BLaER1 treated with 17β-estradiol and CSF1 and Interleukin-3, amounts not matched to agents 10 nM and 100 nM (cell line): ENCODE results near the gene GJD3.

Experiments used
- H3K27ac ChIP-seq, 11 experiments: shearing (Covaris generic); formaldehyde crosslinking; 2 replicates each; pipeline ENCODE4 v1.8.1; 2022
- H3K27me3 ChIP-seq, 11 experiments: shearing (Covaris generic); formaldehyde crosslinking; 2 replicates each; pipeline ENCODE4 v1.8.1; 2022
- H3K36me3 ChIP-seq, 11 experiments: shearing (Covaris generic); formaldehyde crosslinking; 2 replicates each; pipeline ENCODE4 v1.8.1; 2022
- H3K4me1 ChIP-seq, 10 experiments: shearing (Covaris generic); formaldehyde crosslinking; 2 replicates each; pipeline ENCODE4 v1.8.1; 2022
- H3K4me2 ChIP-seq, 11 experiments: shearing (Covaris generic); formaldehyde crosslinking; 2 replicates each; pipeline ENCODE4 v1.8.1; 2022
- H3K4me3 ChIP-seq, 10 experiments: shearing (Covaris generic); formaldehyde crosslinking; 2 replicates each; pipeline ENCODE4 v1.8.1; 2022
- H3K9ac ChIP-seq, 11 experiments: shearing (Covaris generic); formaldehyde crosslinking; 2 replicates each; pipeline ENCODE4 v1.8.1; 2022
- H3K9me3 ChIP-seq, 11 experiments: shearing (Covaris generic); formaldehyde crosslinking; replicated peaks in 1 of 11; 2 replicates each; pipeline ENCODE4 v1.8.1; 2022
- H4K20me1 ChIP-seq, 11 experiments: shearing (Covaris generic); formaldehyde crosslinking; 2 replicates each; pipeline ENCODE4 v1.8.1; 2022
- Cebpa-rat ChIP-seq, 11 experiments: shearing (Covaris generic); IDR thresholded peaks; 2 replicates each; pipeline ENCODE4 v1.8.1; 2022

Gene GJD3

DNA sequence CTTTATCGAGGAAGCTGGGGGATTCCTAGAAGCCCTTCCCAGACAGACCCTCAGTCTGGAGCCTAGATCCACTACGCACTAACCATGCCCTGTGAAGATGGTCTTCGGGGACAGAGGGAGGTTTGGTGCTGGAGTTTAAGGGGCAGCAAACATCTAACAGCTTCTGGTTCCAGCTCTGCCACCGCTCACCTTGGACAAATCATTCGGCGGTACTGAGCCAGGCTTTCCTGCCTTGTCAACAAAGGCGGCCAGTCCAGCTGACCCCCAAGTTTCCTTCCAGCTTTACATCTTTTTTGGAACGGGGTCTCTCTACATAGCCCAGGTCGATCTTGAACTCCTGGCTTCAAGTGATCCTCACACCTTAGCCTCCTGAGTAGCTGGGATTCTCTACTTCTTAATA, 369 bp upstream of the GJD3 start:
- H3K4me3 ChIP-seq, result no peak overlapping the region
- H3K27ac ChIP-seq, result no peak overlapping the region

DNA sequence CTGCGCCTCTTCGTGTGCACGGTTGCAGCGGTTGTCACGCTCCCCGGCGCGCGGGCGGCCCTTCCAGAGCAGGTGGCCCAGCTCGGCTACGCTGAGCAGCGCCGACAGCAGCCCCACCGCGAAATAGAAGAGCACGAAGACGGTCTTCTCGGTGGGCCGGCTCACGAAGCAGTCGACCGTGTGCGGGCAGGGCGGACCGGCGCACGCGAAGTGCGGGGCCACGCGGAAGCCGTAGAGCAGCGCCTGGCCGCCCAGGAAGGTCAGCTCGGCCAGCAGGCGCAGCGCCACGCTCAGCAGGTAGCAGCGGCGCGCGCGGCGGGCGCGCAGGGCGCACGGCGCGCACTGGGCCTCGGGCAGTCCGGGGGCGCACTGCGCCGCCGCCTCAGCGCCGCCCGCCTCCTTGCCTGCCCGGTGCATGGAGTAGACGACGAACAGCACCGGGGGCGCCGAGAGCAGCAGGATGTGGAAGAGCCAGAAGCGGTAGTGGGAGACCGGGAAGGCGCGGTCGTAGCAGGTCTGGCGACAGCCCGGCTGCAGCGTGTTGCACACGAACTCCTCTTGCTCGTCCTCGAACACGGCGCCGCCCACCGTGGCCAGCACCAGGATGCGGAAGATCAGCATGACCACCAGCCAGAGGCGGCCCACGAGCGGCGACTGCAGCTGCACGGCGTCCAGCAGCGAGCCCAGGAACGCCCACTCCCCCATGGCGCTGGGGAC, 1.3 kb downstream of the GJD3 start:
- Histone ChIP-seq H3K36me3 (no peaks in the 10 kb centered on the region), H3K27me3 (peaks cover 12 to 25% (median 22%) of the 10 kb centered on the region in 11 experiments; a peak in 21 of 22 replicates), H3K4me3 (peak overlapping the region; percentile 64 to 78 (median 73)), H4K20me1 (peaks cover 0 to 6% (median 0%) of the 10 kb centered on the region in 11 experiments; a peak in 2 of 22 replicates), H3K9ac (peak overlapping the region; percentile 67 to 91 (median 81)), H3K9me3 (no peaks in the 10 kb centered on the region), H3K27ac (peak overlapping the region; percentile 60 to 80 (median 68); a peak in 21 of 22 replicates), H3K4me1 (peaks cover 33 to 61% (median 46%) of the 10 kb centered on the region in 10 experiments), H3K4me2 (peak overlapping the region; percentile 84 to 100 (median 100))
- no peak for TF ChIP-seq Cebpa-rat (IDR thresholded peaks at IDR 0.05)

More for the DNA sequence above, 369 bp upstream of the GJD3 start:
- Histone ChIP-seq H3K4me2 (peak overlapping the region in 4 of 11 experiments; percentile 84 to 100 (median 94); a peak in 7 of 22 replicates), H3K9me3 (no peaks in the 10 kb centered on the region), H3K27me3 (peaks cover 12 to 25% (median 22%) of the 10 kb centered on the region in 11 experiments; a peak in 21 of 22 replicates), H3K9ac (peak overlapping the region in 1 of 11 experiments; percentile 10; a peak in 1 of 22 replicates), H4K20me1 (peaks cover 0 to 6% (median 0%) of the 10 kb centered on the region in 11 experiments; a peak in 2 of 22 replicates), H3K4me1 (peaks cover 21 to 52% (median 33%) of the 10 kb centered on the region in 10 experiments), H3K36me3 (no peaks in the 10 kb centered on the region)
- TF ChIP-seq Cebpa-rat (IDR thresholded peaks at IDR 0.05), result no peak

- peak overlapping the region; percentile 84 to 100 (median 100) for H3K4me2 ChIP-seq
- peak overlapping the region; percentile 60 to 80 (median 68); a peak in 21 of 22 replicates for H3K27ac ChIP-seq
- H3K4me1 ChIP-seq, result peaks cover 33 to 66% (median 50%) of the 10 kb centered on the region in 10 experiments
- H3K9ac ChIP-seq, result peak overlapping the region; percentile 67 to 91 (median 81)
- no peaks in the 10 kb centered on the region for H3K9me3 ChIP-seq
- peaks cover 12 to 25% (median 22%) of the 10 kb centered on the region in 11 experiments; a peak in 21 of 22 replicates for H3K27me3 ChIP-seq
- TF ChIP-seq Cebpa-rat (IDR thresholded peaks at IDR 0.05), result no peak
- peak overlapping the region; percentile 64 to 78 (median 73) for H3K4me3 ChIP-seq
- H3K36me3 ChIP-seq, result no peaks in the 10 kb centered on the region
- peaks cover 0 to 10% (median 0%) of the 10 kb centered on the region in 11 experiments; a peak in 2 of 22 replicates for H4K20me1 ChIP-seq
These were observed 1.8 kb downstream of the GJD3 start for GRCh38 chr17:40362696-40363110.

GRCh38 chr17:40361925-40362695, 2.4 kb downstream of the GJD3 start:
- Histone ChIP-seq H3K27me3 (peaks cover 12 to 25% (median 22%) of the 10 kb centered on the region in 11 experiments; a peak in 21 of 22 replicates), H3K4me3 (peak overlapping the region; percentile 64 to 78 (median 73)), H3K36me3 (peaks cover 0 to under 1% (median 0%) of the 10 kb centered on the region in 11 experiments; a peak in 2 of 22 replicates), H3K9me3 (no peaks in the 10 kb centered on the region), H3K9ac (peak overlapping the region in 8 of 11 experiments; percentile 67 to 83 (median 80); a peak in 11 of 22 replicates), H3K4me2 (peak overlapping the region; percentile 84 to 100 (median 100)), H3K27ac (peak overlapping the region in 1 of 11 experiments; percentile 68; a peak in 2 of 22 replicates), H4K20me1 (peaks cover 0 to 14% (median 0%) of the 10 kb centered on the region in 11 experiments; a peak in 2 of 22 replicates), H3K4me1 (peaks cover 33 to 69% (median 51%) of the 10 kb centered on the region in 10 experiments)
- TF ChIP-seq Cebpa-rat (IDR thresholded peaks at IDR 0.05), result no peak

DNA sequence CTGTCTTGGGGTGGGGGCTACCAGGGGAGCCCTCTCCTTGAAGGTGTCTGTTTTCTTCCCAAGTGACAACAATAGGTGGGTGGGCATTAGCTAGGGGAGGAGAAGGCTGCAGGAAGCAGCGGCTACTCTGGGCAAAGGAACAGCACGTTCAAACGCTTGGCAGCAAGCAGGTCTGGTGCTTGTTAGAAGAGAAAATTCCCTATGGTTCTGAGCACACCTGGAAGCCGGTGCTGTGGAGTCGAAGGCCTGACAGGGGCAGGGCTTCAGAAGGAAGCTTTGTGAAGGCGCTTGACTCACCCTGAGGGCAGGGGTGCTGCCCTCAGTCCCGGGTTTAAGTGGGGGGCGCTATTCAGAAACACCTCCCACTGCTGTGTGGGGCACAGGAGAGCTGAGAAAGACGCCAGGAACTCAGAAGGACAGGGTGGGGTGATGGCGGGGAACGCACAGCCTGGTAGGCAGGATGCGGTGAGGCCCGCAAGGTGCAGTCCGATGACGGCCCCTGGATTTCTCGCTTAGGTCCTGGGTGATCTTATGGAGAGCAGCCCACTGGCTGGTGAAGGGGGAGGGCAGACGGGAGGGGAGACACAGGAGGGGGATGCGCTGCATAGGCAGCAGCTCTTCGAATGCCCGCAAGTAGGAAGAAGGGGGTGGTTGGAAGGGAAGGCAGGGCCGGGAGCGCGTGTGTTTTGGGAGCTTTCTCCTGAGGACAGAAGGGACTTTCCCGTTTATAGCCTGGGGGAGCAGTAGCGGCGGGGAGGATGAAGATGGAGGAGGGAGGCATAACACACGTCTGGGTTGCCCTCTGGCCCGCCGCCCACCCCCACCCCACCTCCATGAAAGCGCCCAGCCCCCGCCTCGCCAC, 3.2 kb downstream of the GJD3 start:
- H3K27me3 ChIP-seq, result peaks cover 12 to 25% (median 22%) of the 10 kb centered on the region in 11 experiments; a peak in 21 of 22 replicates

DNA sequence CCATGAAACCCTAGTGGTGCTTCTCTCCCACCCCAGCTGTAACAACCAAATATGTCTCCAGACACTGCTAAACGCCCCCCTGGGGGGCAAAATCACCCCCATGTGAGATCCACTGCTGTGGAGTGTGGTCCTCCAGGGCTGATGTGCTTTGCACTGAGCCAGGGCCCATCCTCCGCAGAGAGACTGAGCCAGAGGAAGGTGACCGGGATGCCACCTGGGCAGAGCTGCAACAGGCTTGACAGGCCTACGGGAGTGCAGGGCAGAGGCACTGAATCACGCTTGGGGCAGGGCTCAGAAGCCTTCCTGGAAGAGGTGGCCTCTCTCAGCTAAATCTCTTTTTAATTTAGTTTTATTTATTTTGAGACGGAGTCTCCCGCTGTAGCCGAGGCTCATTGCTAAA, 4.4 kb downstream of the GJD3 start:
- Histone ChIP-seq H3K9me3 (no peaks in the 10 kb centered on the region), H3K4me1 (peaks cover 24 to 59% (median 42%) of the 10 kb centered on the region in 10 experiments), H3K36me3 (peaks cover 6 to 18% (median 12%) of the 10 kb centered on the region in 11 experiments; a peak in 19 of 22 replicates), H3K27me3 (peaks cover 12 to 25% (median 22%) of the 10 kb centered on the region in 11 experiments; a peak in 21 of 22 replicates), H3K4me2 (no peak overlapping the region), H3K4me3 (no peak overlapping the region), H3K9ac (no peak overlapping the region), H3K27ac (no peak overlapping the region), H4K20me1 (peaks cover 0 to 20% (median 0%) of the 10 kb centered on the region in 11 experiments; a peak in 7 of 22 replicates)
- no peak for TF ChIP-seq Cebpa-rat (IDR thresholded peaks at IDR 0.05)

More for the DNA sequence above, 3.2 kb downstream of the GJD3 start:
- no peak overlapping the region for H3K27ac ChIP-seq
- H4K20me1 ChIP-seq, result peaks cover 0 to 14% (median 0%) of the 10 kb centered on the region in 11 experiments; a peak in 2 of 22 replicates
- H3K9me3 ChIP-seq, result no peaks in the 10 kb centered on the region
- peak overlapping the region in 1 of 11 experiments; percentile 37; a peak in 1 of 22 replicates for H3K9ac ChIP-seq
- H3K4me2 ChIP-seq, result peak overlapping the region in 2 of 11 experiments; percentile 27 to 34; a peak in 1 of 22 replicates
- H3K4me1 ChIP-seq, result peaks cover 28 to 61% (median 44%) of the 10 kb centered on the region in 10 experiments
- peaks cover 0 to 6% (median 1%) of the 10 kb centered on the region in 11 experiments; a peak in 15 of 22 replicates for H3K36me3 ChIP-seq
- no peak overlapping the region for H3K4me3 ChIP-seq
- no peak for TF ChIP-seq Cebpa-rat (IDR thresholded peaks at IDR 0.05)

DNA sequence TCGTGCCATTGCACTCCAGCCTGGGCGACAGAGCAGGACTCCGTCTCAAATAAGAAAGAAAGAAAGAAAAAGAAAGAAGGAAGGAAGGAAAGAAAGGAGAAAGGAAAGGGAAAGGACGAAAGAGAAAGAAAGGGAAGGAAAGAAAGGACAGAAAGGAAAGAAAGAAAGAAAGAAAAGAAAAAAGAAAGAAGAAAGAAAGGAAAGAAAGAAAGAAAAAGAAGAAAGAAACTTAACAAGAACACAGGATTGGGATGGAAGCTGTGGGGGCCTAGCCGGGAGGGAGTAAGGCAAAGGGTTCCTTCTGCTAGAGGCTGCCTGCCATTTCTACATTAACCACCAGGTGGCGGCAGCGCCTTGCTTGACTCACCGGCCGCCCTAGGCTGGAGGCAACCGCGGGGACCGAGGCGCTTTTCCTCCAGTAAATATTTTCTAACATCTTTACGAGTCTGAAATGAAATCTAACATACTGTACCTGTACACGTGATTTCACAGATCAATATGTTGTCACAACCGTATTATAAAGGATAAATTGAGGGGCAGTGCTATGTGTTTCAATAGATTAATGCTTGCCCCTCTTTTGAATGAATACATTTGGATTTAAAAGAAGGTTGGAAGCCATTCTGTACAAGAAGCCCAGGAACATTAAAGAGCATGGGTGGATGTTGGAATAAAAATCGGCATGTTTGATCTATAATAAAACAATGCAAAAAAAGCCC, 6.1 kb downstream of the GJD3 start:
- TF ChIP-seq Cebpa-rat (IDR thresholded peaks at IDR 0.05), result no peak
- H3K36me3 ChIP-seq, result peaks cover 14 to 34% (median 25%) of the 10 kb centered on the region in 11 experiments
- no peaks in the 10 kb centered on the region for H3K9me3 ChIP-seq
- peak overlapping the region in 9 of 11 experiments; percentile 37 to 65 (median 55); a peak in 13 of 22 replicates for H3K27ac ChIP-seq
- H3K4me2 ChIP-seq, result peak overlapping the region; percentile 51 to 83 (median 68)
- H3K4me3 ChIP-seq, result peak overlapping the region in 6 of 10 experiments; percentile 2 to 46 (median 37); a peak in 7 of 20 replicates
- H3K9ac ChIP-seq, result peak overlapping the region in 9 of 11 experiments; percentile 1 to 62 (median 45); a peak in 14 of 22 replicates
- peaks cover 18 to 60% (median 47%) of the 10 kb centered on the region in 10 experiments for H3K4me1 ChIP-seq
- H3K27me3 ChIP-seq, result peaks cover 6 to 17% (median 14%) of the 10 kb centered on the region in 11 experiments; a peak in 21 of 22 replicates
- peaks cover 0 to 34% (median 6%) of the 10 kb centered on the region in 11 experiments; a peak in 10 of 22 replicates for H4K20me1 ChIP-seq
